Endothelial cell of umbilical vein (primary cell): Measurements from ENCODE around the gene TOLLIP.

Source experiments
- EZH2 ChIP-seq: IDR thresholded peaks from 2 replicates; pipeline ENCODE4 v1.6.1; 2012; ENCODE audit warnings: borderline replicate concordance, low read depth, mild to moderate bottlenecking, moderate library complexity, low read length, inconsistent platforms; ENCODE audit not compliant: severe bottlenecking
- FOS ChIP-seq: IDR thresholded peaks from 2 replicates; pipeline ENCODE4 v1.6.1; 2011; ENCODE audit warnings: mild to moderate bottlenecking, low read length, moderate library complexity, borderline replicate concordance; ENCODE audit not compliant: insufficient read depth
- GATA2 ChIP-seq: IDR thresholded peaks from 2 replicates; pipeline ENCODE4 v1.7.0; 2011; ENCODE audit warnings: low read depth, mild to moderate bottlenecking, moderate library complexity, mixed read lengths, low read length; ENCODE audit not compliant: insufficient read length, insufficient read depth
- JUN ChIP-seq: IDR thresholded peaks from 2 replicates; pipeline ENCODE4 v1.6.1; 2011; ENCODE audit warnings: borderline replicate concordance, low read depth; ENCODE audit not compliant: insufficient read length, insufficient read depth
- MYC ChIP-seq: IDR thresholded peaks from one replicate; pipeline ENCODE4 v1.6.1; 2011; ENCODE audit warnings: mild to moderate bottlenecking, low read depth, low read length
- POLR2A ChIP-seq: IDR thresholded peaks from 2 replicates; pipeline ENCODE4 v1.6.1; 2012; ENCODE audit warnings: low read depth, mild to moderate bottlenecking, control low read depth, low read length
- POLR2AphosphoS5 ChIP-seq: IDR thresholded peaks from 2 replicates; pipeline ENCODE4 v1.6.1; 2012; ENCODE audit warnings: low read depth, mild to moderate bottlenecking, control low read depth, low read length, moderate library complexity; ENCODE audit not compliant: insufficient read depth
- TF ChIP-seq, protein P1 (sequence below), 2 donors: IDR thresholded peaks; 1 replicate in 1 of 2; 2 replicates in 1 of 2; pipeline ENCODE4 v1.5.1; 2011; ENCODE audit warnings: low read length in 2 of 2, mild to moderate bottlenecking in 2 of 2, moderate library complexity in 2 of 2, control low read depth in 1 of 2, inconsistent platforms in 1 of 2, low read depth in 1 of 2; ENCODE audit not compliant: insufficient read depth in 1 of 2; ENCODE audit errors: extremely low read depth in 1 of 2
- TF ChIP-seq, protein P2 (sequence below): IDR thresholded peaks from 2 replicates; pipeline ENCODE4 v1.6.1; 2011; ENCODE audit not compliant: insufficient read depth, insufficient read length

DNA sequence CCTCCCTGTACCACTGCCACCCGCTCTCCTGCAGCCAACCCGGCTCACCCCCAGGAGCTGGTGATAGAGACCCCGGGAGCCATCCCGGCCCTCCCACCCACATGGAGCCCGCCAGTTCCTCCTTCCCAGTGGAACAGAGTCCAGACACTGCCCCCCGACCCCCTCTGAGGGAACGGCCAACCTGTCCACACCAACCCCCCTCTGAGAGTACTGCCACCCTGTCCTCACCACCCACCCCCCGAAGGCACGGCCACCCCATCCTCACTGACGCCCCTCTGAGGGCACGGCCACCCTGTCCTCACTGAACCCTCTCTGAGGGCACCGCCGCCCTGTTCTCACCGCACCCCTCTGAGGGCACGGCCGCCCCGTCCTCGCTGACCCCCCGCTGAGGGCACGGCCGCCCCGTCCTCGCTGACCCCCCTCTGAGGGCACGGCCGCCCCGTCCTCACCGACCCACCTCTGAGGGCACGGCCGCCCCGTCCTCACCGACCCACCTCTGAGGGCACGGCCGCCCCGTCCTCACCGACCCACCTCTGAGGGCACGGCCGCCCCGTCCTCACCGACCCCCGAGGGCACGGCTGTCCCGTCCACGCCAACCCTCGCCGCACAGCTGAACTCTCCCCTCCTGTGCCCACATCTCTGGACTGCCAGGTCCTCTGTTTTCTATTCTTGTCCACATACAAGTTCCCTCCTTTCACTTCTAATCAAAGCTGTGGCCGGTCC is 18.0 kb downstream of the TOLLIP start:
- TF ChIP-seq POLR2A (no peak), POLR2AphosphoS5 (no peak), EZH2 (no peak), JUN (no peak), MYC (no peak), FOS (no peak), GATA2 (no peak)
- TF ChIP-seq, protein P1, sequence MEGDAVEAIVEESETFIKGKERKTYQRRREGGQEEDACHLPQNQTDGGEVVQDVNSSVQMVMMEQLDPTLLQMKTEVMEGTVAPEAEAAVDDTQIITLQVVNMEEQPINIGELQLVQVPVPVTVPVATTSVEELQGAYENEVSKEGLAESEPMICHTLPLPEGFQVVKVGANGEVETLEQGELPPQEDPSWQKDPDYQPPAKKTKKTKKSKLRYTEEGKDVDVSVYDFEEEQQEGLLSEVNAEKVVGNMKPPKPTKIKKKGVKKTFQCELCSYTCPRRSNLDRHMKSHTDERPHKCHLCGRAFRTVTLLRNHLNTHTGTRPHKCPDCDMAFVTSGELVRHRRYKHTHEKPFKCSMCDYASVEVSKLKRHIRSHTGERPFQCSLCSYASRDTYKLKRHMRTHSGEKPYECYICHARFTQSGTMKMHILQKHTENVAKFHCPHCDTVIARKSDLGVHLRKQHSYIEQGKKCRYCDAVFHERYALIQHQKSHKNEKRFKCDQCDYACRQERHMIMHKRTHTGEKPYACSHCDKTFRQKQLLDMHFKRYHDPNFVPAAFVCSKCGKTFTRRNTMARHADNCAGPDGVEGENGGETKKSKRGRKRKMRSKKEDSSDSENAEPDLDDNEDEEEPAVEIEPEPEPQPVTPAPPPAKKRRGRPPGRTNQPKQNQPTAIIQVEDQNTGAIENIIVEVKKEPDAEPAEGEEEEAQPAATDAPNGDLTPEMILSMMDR (IDR thresholded peaks at IDR 0.05; ENCODE audit: extremely low read depth in 1 of 2, insufficient read depth in 1 of 2, low read depth in 1 of 2, low read length in 2 of 2) = no peak
- TF ChIP-seq, protein P2, sequence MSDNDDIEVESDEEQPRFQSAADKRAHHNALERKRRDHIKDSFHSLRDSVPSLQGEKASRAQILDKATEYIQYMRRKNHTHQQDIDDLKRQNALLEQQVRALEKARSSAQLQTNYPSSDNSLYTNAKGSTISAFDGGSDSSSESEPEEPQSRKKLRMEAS = no peak
